Smooth muscle cell (in vitro differentiated cells): Measurements from ENCODE around the gene ERICH4. TPM values are rescaled to one million over a fixed set of nuclear protein-coding genes. Genes with fewer than 3 reads are reported as not detected.
"Not testable (repeated sequence)": the region's sequence is repeated elsewhere in the genome, so short reads cannot be mapped to it uniquely, and the experiment has no call there.

Experiments
- DNase-seq: peaks from one replicate; lab custom pipeline; 2025; ENCODE audit not compliant: unreplicated experiment; lab: John Stamatoyannopoulos, UW
- H2AFZ ChIP-seq: fragments of 200-600 bp; sonication (generic); 2 replicates; pipeline ENCODE4 v1.6.0; 2016; ENCODE audit warnings: antibody characterized with exemption, low read depth, mild to moderate bottlenecking
- H3F3A ChIP-seq: fragments of 200-600 bp; sonication (generic); 2 replicates; pipeline ENCODE4 v1.6.0; 2017; ENCODE audit warnings: antibody characterized with exemption, low read depth
- H3K27ac ChIP-seq: fragments of 200-600 bp; sonication (generic); 2 replicates; pipeline ENCODE4 v1.5.1; 2016; ENCODE audit warnings: low read depth, mild to moderate bottlenecking
- H3K27me3 ChIP-seq: fragments of 200-600 bp; sonication (generic); 2 replicates; pipeline ENCODE4 v1.6.1; 2016; ENCODE audit warnings: low read depth, mild to moderate bottlenecking
- H3K36me3 ChIP-seq: fragments of 200-600 bp; sonication (generic); 2 replicates; pipeline ENCODE4 v1.5.1; 2016; ENCODE audit warnings: low read depth
- H3K4me1 ChIP-seq: fragments of 200-600 bp; sonication (generic); 2 replicates; pipeline ENCODE4 v1.5.1; 2016; ENCODE audit warnings: low read depth
- H3K4me2 ChIP-seq: fragments of 200-600 bp; sonication (generic); 2 replicates; pipeline ENCODE4 v1.6.0; 2016; ENCODE audit warnings: mild to moderate bottlenecking
- H3K4me3 ChIP-seq: fragments of 200-600 bp; sonication (generic); 2 replicates; pipeline ENCODE4 v1.5.1; 2016; ENCODE audit warnings: mild to moderate bottlenecking
- H3K79me2 ChIP-seq: fragments of 200-600 bp; sonication (generic); 2 replicates; pipeline ENCODE4 v1.6.0; 2016; ENCODE audit warnings: low read depth, mild to moderate bottlenecking
- H3K9ac ChIP-seq: fragments of 200-600 bp; sonication (generic); 2 replicates; pipeline ENCODE4 v1.6.0; 2016; ENCODE audit warnings: low read depth
- H3K9me3 ChIP-seq: fragments of 200-600 bp; sonication (generic); replicated peaks from 2 replicates; pipeline ENCODE4 v1.5.1; 2016; ENCODE audit warnings: low read depth
- H4K20me1 ChIP-seq: fragments of 200-600 bp; sonication (generic); 2 replicates; pipeline ENCODE4 v1.6.0; 2016; ENCODE audit warnings: low read depth
- WGBS: methylation state at CpG from one replicate; pipeline ENCODE4 v1.1.7; 2016; ENCODE audit warnings: low lambda C conversion rate; 5-methylcytosine and 5-hydroxymethylcytosine counted together
- polyA plus RNA-seq: library from polyadenylated mRNA; unstranded; fragments of >200 nt; fragmentation: Nextera tagmentation; extraction: Ambion mirVana; gene quantifications from 2 replicates; pipeline ENCODE4 v1.2.1, GENCODE V29; 2016
- total RNA-seq: library from RNA; depleted of rRNA; stranded (reverse); fragments of >200 nt; gene quantifications from 2 replicates; pipeline ENCODE4 v1.2.3, GENCODE V29; 2014
- TF ChIP-seq, protein P1 (sequence below): fragments of 200-600 bp; sonication (generic); IDR thresholded peaks from 2 replicates; pipeline ENCODE4 v1.5.1; 2017; ENCODE audit warnings: borderline replicate concordance, mild to moderate bottlenecking, antibody characterized with exemption; ENCODE audit not compliant: insufficient read depth, poor library complexity, severe bottlenecking

Gene ERICH4
- total and polyA plus RNA-seq, 2 experiments from 2014 or later: not detected

DNA sequence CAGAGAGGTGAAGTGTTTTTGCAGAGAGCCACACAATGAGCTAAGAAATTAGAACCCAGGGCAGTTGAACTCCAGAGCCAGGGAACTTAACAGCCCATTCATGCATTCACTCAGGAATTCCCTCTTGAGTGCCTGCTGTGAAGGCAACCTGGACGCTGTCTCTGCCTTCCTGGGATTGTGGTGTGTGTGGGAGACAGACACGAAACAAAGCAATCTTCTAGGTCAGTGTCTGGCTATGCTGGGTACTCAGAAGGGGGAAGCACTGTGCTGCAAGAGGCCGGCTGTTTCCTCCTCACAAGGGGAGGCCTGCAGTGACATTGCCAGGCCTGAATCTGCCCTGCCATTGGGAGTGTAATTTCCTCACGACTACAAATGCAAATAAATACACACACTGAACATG is 35.7 kb upstream of the ERICH4 start:
- no peak overlapping the region for H3K4me2 ChIP-seq
- no peak for DNase-seq

DNA sequence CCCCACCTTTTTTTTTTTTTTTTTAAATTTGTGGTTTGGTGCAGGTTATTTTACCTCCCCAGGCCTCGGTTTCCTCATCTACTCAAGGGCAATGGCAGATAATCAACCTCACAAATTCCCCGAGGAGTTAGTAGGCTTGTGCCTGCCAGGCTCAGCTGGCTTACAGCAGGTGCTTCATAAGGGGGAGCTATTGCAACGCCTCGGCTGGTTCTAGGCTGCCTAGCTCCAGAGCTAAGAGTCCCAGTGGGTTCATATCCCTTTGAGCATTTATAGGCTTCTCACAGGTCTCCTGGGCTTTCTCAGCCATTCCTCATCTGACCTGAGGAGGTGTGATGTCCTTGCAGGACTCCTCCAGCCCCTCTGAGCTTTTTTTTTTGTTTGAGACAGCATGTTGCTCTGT is 34.7 kb upstream of the ERICH4 start:
- no peaks in the 10 kb centered on the region for H3K4me1 ChIP-seq
- no peak overlapping the region for H3K4me2 ChIP-seq
- no peaks in the 10 kb centered on the region for H3K9me3 ChIP-seq
- peak overlapping the region; percentile 62 for H3K27ac ChIP-seq
- no peak overlapping the region for H3K9ac ChIP-seq
- no peak for DNase-seq
- H3K27me3 ChIP-seq: no peaks in the 10 kb centered on the region
- H3K36me3 ChIP-seq: no peaks in the 10 kb centered on the region
- no peaks in the 10 kb centered on the region for H3F3A ChIP-seq
- H3K79me2 ChIP-seq: no peaks in the 10 kb centered on the region
- 74% methylated on average over 4 of the region's 4 CpGs for WGBS
- H3K4me3 ChIP-seq: no peak overlapping the region
- TF ChIP-seq, protein P1, sequence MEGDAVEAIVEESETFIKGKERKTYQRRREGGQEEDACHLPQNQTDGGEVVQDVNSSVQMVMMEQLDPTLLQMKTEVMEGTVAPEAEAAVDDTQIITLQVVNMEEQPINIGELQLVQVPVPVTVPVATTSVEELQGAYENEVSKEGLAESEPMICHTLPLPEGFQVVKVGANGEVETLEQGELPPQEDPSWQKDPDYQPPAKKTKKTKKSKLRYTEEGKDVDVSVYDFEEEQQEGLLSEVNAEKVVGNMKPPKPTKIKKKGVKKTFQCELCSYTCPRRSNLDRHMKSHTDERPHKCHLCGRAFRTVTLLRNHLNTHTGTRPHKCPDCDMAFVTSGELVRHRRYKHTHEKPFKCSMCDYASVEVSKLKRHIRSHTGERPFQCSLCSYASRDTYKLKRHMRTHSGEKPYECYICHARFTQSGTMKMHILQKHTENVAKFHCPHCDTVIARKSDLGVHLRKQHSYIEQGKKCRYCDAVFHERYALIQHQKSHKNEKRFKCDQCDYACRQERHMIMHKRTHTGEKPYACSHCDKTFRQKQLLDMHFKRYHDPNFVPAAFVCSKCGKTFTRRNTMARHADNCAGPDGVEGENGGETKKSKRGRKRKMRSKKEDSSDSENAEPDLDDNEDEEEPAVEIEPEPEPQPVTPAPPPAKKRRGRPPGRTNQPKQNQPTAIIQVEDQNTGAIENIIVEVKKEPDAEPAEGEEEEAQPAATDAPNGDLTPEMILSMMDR: no peak
- peaks cover 16% of the 10 kb centered on the region for H4K20me1 ChIP-seq
- no peak overlapping the region for H2AFZ ChIP-seq

More for the DNA sequence above, 35.7 kb upstream of the ERICH4 start:
- Histone ChIP-seq H3K9me3 (no peaks in the 10 kb centered on the region), H3K9ac (no peak overlapping the region), H3K36me3 (no peaks in the 10 kb centered on the region), H3K79me2 (no peaks in the 10 kb centered on the region), H2AFZ (no peak overlapping the region), H3K27ac (peak overlapping the region; percentile 62), H3K27me3 (no peaks in the 10 kb centered on the region), H3F3A (no peaks in the 10 kb centered on the region), H3K4me1 (no peaks in the 10 kb centered on the region), H4K20me1 (peaks cover 16% of the 10 kb centered on the region), H3K4me3 (no peak overlapping the region)
- WGBS: 22% methylated on average over 4 of the region's 4 CpGs
- TF ChIP-seq, protein P1: no peak

DNA sequence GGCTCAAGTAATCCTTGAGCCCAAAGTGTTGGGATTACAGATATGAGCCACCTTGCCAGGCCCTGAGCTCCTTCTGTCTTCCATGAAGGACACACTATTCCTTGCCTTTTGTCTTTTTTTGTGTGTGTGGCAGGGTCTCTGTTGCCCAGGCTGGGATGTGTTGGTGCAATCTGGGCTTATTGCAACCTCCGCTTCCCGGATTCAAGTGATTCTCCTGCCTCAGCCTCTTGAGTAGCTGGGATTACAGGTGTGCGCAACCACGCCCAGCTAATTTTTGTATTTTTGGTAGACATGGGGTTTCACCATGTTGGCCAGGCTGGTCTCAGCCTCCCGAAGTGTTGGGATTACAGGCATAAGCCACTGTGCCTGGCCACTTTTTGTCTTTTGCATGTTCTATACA is 34.1 kb upstream of the ERICH4 start:
- not testable (repeated sequence) for H2AFZ ChIP-seq, H3K9me3 ChIP-seq, H3F3A ChIP-seq, H3K4me3 ChIP-seq, H3K27ac ChIP-seq, DNase-seq, H3K36me3 ChIP-seq, H3K4me1 ChIP-seq, H3K4me2 ChIP-seq, H3K79me2 ChIP-seq, H3K27me3 ChIP-seq, H3K9ac ChIP-seq
- WGBS: 97% methylated on average over 5 of the region's 5 CpGs
- peaks cover 16% of the 10 kb centered on the region for H4K20me1 ChIP-seq

DNA sequence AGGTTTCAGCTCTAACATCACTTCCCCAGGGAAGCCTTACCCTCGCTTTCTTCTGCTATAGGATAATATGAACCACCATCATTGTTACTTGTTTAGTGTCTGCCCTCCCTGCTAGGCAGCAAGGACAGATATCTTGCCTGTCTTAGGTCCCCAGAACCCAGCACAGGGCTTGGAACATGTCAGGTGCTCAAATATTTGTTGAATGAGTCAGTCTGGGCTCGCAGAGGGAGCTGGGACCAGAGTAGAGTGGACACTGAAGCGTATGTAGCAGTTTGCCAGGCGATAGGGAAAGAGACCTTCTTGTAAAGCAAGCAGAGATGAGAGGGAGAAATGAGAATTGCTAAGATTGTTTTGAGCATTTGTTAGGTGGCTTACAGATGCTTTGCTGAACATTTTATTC is 33.7 kb upstream of the ERICH4 start:
- TF ChIP-seq, protein P1: no peak
- Histone ChIP-seq H3K4me3 (no peak overlapping the region), H3K27ac (no peak overlapping the region), H3K9ac (no peak overlapping the region), H3K36me3 (no peaks in the 10 kb centered on the region), H3K27me3 (no peaks in the 10 kb centered on the region), H3K4me1 (no peaks in the 10 kb centered on the region), H3K79me2 (no peaks in the 10 kb centered on the region), H2AFZ (no peak overlapping the region), H3K9me3 (no peaks in the 10 kb centered on the region), H3F3A (no peaks in the 10 kb centered on the region), H4K20me1 (peaks cover 16% of the 10 kb centered on the region), H3K4me2 (no peak overlapping the region)
- 43% methylated on average over 4 of the region's 4 CpGs for WGBS
- DNase-seq: no peak
